Posterior cingulate gyrus (tissue), 11 donors: ENCODE data around the gene CRYAB.
A peak's percentile ranks its signal among the peaks of the same experiment; 100 is the strongest.

Source experiments
- DNase-seq, 10 donors: peaks; one replicate each; pipeline versions ENCODE4 v3.0.0 to v3.0.0-alpha.2; 2020 to 2021; ENCODE audit warnings: mixed read lengths in 3 of 10
- intact Hi-C: fragments of 100-400 bp; cut with DNase I; formaldehyde crosslinking; loops from one replicate; pipeline ENCODE4 v1.15.1; 2023

The CRYAB gene

GRCh38 chr11:111911563-111912401, at the start of gene CRYAB:
Gene CRYAB (minus strand): TSS chr11:111911770. CDS start chr11:111911724, 46 bp downstream.
- intact Hi-C loops: loop anchor here (5.0 kb wide), 1 partner anchor 34 kb away; the partner anchor contains the start of genes CFAP68 and FDXACB1
- DNase-seq: peak; percentile 86 to 98 (median 91)

DNA sequence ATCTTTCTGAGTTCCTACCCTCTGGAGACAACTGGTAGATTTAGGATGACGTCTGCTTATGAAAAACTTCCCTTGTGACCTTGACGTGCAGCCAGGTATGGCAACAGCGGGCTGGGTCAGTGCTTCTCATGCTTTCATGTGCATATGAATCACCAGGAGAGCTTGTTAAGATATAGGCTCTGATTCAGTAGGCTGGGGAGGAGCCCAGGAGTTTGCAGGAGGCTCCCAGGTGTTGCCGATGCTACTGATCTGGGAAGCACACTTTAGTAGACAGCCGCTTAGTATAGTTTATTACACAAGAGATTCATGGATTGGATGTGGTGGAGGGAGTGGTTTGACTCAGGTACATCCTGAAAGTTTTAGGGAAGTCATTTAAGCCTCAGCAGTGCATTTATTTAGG, 49.3 kb upstream of the CRYAB start:
- intact Hi-C loops: no loop called here
- no peak for DNase-seq

GRCh38 chr11:111957663-111958444, 46.3 kb upstream of the CRYAB start:
- no peak for DNase-seq
- intact Hi-C loops: no loop called here

GRCh38 chr11:111954154-111954553, 42.6 kb upstream of the CRYAB start:
- DNase-seq: no peak
- intact Hi-C loops: no loop called here

- no peak for DNase-seq
- intact Hi-C loops: no loop called here
These were observed 40.0 kb upstream of the CRYAB start for GRCh38 chr11:111951565-111951964.

GRCh38 chr11:111949519-111950426, 38.2 kb upstream of the CRYAB start:
- intact Hi-C loops: no loop called here
- DNase-seq: no peak

- intact Hi-C loops: no loop called here
- DNase-seq: no peak
These were observed 35.6 kb upstream of the CRYAB start for GRCh38 chr11:111947143-111947542.

DNA sequence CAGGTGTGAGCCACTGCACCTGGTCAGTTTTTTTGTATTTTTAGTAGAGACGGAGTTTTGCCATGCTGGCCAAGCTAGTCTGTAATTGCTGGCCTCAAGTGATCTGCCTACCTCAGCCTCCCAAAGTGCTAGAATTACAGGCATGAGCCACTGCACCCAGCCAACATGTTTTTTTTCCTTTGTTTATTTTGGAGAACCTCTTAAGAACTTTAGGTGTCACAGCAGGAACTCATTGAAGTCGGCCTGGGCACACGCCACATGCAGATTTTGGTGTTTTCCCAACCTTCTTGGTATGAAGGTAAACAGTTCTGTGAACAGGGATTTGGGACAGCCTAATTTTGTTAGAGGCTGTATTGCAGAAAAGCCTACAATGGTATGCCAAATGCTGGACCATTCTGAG, 34.9 kb upstream of the CRYAB start:
- intact Hi-C loops: no loop called here
- DNase-seq: no peak

GRCh38 chr11:111945198-111945597, 33.6 kb upstream of the CRYAB start:
- intact Hi-C loops: no loop called here
- no peak for DNase-seq

DNA sequence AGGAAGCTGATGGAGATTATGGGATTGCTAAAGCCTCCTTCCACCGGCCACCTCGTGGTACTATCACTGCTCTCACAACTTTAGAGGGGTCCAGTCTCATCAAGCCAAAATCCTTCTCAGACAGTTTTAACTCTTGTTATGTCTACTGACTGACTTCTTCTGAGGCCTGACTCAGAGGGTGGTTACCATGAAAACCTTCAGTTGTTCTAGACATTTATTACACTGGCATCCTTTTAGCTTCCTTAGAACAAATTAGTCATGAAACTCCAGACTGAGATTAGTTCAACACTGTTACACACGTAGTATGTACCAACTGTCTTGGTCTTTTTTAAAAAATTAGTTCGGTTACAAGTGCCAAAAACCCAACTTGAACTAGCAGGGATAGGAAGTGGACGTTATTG, 33.1 kb upstream of the CRYAB start:
- intact Hi-C loops: no loop called here
- DNase-seq: no peak

DNA sequence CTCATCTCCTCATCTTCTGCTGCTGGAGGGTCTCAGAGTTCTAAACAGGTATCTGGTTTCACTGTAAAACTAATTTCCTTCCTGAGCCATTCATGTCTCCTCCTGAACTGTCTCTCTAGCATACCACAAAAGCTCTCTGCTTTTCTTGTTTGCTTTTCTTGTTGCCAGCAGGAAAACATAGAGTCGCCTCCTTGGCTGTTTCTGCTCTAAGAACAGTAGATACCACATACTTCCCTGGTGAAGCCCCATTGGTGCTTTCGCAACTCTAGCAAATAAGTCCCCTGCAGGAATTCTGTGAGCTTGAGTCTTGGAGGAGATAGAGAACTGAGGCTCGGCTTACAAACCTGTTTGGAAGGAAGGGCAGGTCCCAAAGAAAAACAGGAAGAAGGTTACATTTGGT, 32.6 kb upstream of the CRYAB start:
- intact Hi-C loops: no loop called here
- DNase-seq: no peak

DNA sequence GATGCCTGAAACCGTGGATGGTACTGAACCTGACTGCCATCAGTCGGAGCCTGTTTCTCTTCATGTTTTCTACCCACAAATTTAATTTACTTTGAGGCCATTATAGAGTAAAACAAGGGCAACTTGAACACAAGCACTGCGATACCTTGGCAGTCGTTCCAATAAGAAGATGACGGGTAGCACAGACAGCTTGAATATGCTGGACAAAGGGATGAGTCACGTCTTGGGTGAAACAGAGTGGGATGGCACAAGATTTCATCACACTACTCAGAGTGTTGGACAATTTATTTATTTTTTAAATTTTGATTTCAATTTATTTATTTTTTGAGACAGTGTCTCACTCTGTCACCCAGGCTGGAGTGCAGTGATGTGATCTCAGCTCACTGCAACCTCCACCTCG, 31.3 kb upstream of the CRYAB start:
- DNase-seq: no peak
- intact Hi-C loops: no loop called here

DNA sequence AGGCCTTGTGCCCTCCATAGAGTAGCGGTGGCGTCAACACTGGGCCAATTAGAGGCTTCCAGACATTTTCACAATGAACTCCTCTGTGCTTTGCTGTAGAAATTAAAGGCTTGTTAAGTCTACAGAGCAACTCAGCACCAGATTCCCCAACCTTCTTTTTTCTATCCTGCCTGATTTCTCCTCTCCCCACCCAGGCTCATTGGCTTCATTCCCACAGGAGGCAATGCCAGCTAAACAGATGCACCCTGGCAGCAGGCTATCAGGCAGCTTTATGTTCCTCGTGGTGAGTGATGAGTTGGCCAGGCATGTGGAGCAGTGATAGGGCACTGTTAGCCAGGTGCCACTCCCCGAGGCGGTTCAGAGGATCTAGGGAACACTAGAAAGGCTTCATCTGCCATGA, 30.4 kb upstream of the CRYAB start:
- peak; percentile 42 to 93 (median 62) for DNase-seq
- intact Hi-C loops: no loop called here

DNA sequence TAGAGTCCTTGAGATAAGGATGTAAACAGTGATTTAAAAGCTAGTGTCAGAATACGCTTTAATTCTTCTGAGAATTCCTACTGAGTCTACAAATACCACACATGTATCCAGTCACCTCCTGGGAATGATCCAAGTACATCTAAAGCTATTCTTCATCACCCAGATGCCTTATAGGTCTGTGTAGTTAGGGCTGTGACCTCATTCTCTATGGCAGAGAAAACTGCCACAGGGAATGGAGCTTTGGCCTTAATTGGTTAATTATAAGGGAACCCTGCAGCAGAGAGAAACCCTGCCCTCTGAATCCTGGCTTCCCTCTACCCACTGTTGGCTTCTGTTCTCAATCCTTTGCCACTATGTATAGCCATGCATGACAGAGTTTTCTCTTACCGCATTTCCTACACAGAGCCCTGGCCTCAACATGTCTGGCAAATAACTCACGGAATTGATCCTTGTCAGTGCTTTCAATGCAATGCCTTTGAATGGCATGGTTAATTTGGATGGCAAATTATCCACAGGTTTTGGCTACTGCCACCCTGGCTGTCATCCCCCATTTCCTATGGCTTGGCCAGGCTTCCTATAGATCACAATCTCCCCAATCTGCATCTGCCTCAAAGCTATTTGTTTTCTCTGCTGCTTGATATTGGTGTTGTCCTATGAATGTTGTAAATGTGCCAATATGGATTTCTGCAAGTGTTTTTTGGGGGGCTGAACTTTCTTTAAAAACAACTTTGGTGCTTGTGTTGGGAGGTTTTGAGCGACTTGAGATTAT, 28.4 kb upstream of the CRYAB start:
- no peak for DNase-seq
- intact Hi-C loops: loop anchor here (2.0 to 5.0 kb wide), 2 partner anchors 37 to 147 kb away; partner anchors contain the start of genes SDHD and TIMM8B

GRCh38 chr11:111938687-111939160, 27.2 kb upstream of the CRYAB start:
- intact Hi-C loops: loop anchor here (2.0 to 5.0 kb wide), 2 partner anchors 38 to 149 kb away; partner anchors contain the start of genes SDHD and TIMM8B
- DNase-seq: peak in 2 of 10 donors; percentile 26 to 80

DNA sequence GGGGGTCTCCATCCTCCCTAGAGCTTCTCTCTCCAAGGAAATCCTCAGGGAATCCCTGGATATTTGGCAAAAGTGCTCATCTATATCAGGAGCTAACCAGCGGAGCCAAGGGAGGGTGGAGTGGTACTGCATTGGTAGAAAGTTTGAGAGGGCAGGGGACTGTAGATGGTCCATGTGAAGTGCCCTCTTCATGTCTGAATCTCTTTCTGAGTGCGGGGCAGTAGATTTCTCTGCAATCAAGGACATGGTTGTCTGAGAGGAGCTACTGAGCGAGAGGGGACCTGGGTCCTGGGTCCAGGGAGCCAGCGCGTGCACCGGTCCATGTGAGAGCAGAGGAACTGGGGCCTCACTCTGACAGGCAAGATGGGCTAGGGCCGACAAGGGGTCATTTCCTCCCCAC, 26.3 kb upstream of the CRYAB start:
- DNase-seq: peak in 1 of 10 donors; percentile 83
- intact Hi-C loops: loop anchor here (2.0 to 5.0 kb wide), 2 partner anchors 39 to 149 kb away; partner anchors contain the start of genes SDHD and TIMM8B

- no peak for DNase-seq
- intact Hi-C loops: loop anchor here (5.0 kb wide), 1 partner anchor 150 kb away; the partner anchor contains the start of genes SDHD and TIMM8B
These were observed 25.8 kb upstream of the CRYAB start for GRCh38 chr11:111937461-111937769.

DNA sequence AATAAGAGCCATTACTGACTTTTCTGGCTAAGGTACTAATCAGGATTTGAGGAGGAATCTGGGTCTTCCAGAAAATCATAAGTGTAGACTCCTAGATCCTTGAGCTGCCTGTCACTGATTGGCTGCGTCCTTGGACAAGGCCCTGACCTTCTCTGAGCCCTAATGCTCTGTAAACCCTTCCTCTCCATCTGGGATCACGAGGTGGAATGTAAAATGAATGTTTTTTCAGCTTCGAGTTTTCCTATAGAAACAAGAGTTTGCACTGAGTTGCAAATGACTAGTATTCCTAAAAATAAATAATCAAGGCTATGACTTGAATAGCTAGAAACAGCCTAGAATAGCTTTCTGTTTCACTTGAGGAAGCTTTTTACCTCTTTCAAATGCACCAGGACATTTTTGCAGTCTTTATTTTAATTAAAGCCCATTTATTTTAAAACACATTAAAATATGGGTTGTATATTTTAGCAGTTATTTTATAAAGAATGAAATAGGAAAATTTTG, 24.5 kb upstream of the CRYAB start:
- DNase-seq: no peak
- intact Hi-C loops: loop anchor here (5.0 kb wide), 1 partner anchor 151 kb away; the partner anchor contains the start of genes SDHD and TIMM8B
